Activated naive CD4-positive, alpha-beta T cell treated with anti-CD3 and anti-CD28 coated beads, Interleukin-2, amount 50 U/mL, for 72 hours (primary cell): ENCODE data around the gene ASPG. TPM values are rescaled to one million over a fixed set of nuclear protein-coding genes. Genes with fewer than 3 reads are reported as not detected.

ENCODE experiments used
- ATAC-seq, 2 donors: fragments of 150-1000 bp; cut with Tn5 transposase; 2 replicates each; pipeline ENCODE4 v1.10.0; 2021; ENCODE audit warnings: mild to moderate bottlenecking in 2 of 2, moderate library complexity in 2 of 2
- DNase-seq, 2 donors: peaks; one replicate each; pipeline ENCODE4 v3.0.0; 2021 to 2022; ENCODE audit warnings: low spot score in 2 of 2
- H3K27ac Mint-ChIP-seq, 2 donors: one replicate each; pipeline ENCODE4 v1.8.0; 2022; ENCODE audit warnings: mild to moderate bottlenecking in 2 of 2, mixed read lengths in 2 of 2
- H3K36me3 Mint-ChIP-seq, 2 donors: one replicate each; pipeline ENCODE4 v1.8.0; 2022; ENCODE audit warnings: mixed read lengths in 2 of 2
- H3K9me3 Mint-ChIP-seq, 2 donors: one replicate each; pipeline ENCODE4 v1.8.0; 2022; ENCODE audit warnings: mixed read lengths in 2 of 2
- total RNA-seq, 2 donors: library from RNA; stranded (reverse); gene quantifications; one replicate each; pipeline ENCODE4 v1.2.3, GENCODE V29; 2022

The ASPG gene
- total RNA-seq, 2 donors from 2014 or later = not detected

GRCh38 chr14:104108570-104109541, 23.4 kb downstream of the ASPG start:
- ATAC-seq = no peak
- DNase-seq = no peak
- no peaks in the 10 kb centered on the region for H3K9me3 Mint-ChIP-seq
- no peak overlapping the region for H3K27ac Mint-ChIP-seq
- no peaks in the 10 kb centered on the region for H3K36me3 Mint-ChIP-seq

GRCh38 chr14:104109731-104110361, 24.3 kb downstream of the ASPG start:
- Mint-ChIP-seq H3K27ac (no peak overlapping the region), H3K9me3 (no peaks in the 10 kb centered on the region), H3K36me3 (no peaks in the 10 kb centered on the region)
- no peak for ATAC-seq
- no peak for DNase-seq

GRCh38 chr14:104110491-104111209, 25.1 kb downstream of the ASPG start:
- DNase-seq (no peak), ATAC-seq (no peak)
- Mint-ChIP-seq H3K27ac (no peak overlapping the region), H3K36me3 (no peaks in the 10 kb centered on the region), H3K9me3 (no peaks in the 10 kb centered on the region)

GRCh38 chr14:104111301-104112112, 26.0 kb downstream of the ASPG start:
- Mint-ChIP-seq H3K9me3 (no peaks in the 10 kb centered on the region), H3K36me3 (no peaks in the 10 kb centered on the region), H3K27ac (no peak overlapping the region)
- no peak for DNase-seq
- no peak for ATAC-seq

- no peak overlapping the region for H3K27ac Mint-ChIP-seq
- no peaks in the 10 kb centered on the region for H3K36me3 Mint-ChIP-seq
- ATAC-seq = no peak
- no peaks in the 10 kb centered on the region for H3K9me3 Mint-ChIP-seq
- no peak for DNase-seq
These were observed 26.6 kb downstream of the ASPG start for GRCh38 chr14:104112113-104112505.

GRCh38 chr14:104112609-104113571, 27.4 kb downstream of the ASPG start:
- no peak overlapping the region for H3K27ac Mint-ChIP-seq
- no peak for ATAC-seq
- no peaks in the 10 kb centered on the region for H3K9me3 Mint-ChIP-seq
- H3K36me3 Mint-ChIP-seq = no peaks in the 10 kb centered on the region
- no peak for DNase-seq

GRCh38 chr14:104113631-104114420, 28.3 kb downstream of the ASPG start:
- H3K36me3 Mint-ChIP-seq = no peaks in the 10 kb centered on the region
- ATAC-seq (no peak), DNase-seq (no peak)
- no peaks in the 10 kb centered on the region for H3K9me3 Mint-ChIP-seq
- H3K27ac Mint-ChIP-seq = no peak overlapping the region

- ATAC-seq (no peak), DNase-seq (no peak)
- Mint-ChIP-seq H3K9me3 (no peaks in the 10 kb centered on the region), H3K36me3 (no peaks in the 10 kb centered on the region), H3K27ac (no peak overlapping the region)
These were observed 29.1 kb downstream of the ASPG start for GRCh38 chr14:104114421-104115130.

GRCh38 chr14:104115131-104115600, 29.7 kb downstream of the ASPG start:
- H3K27ac Mint-ChIP-seq = no peak overlapping the region
- ATAC-seq (no peak), DNase-seq (no peak)
- H3K9me3 Mint-ChIP-seq = no peaks in the 10 kb centered on the region
- no peaks in the 10 kb centered on the region for H3K36me3 Mint-ChIP-seq

GRCh38 chr14:104115691-104116287, 30.3 kb downstream of the ASPG start:
- Mint-ChIP-seq H3K27ac (no peak overlapping the region), H3K9me3 (no peaks in the 10 kb centered on the region), H3K36me3 (no peaks in the 10 kb centered on the region)
- DNase-seq (no peak), ATAC-seq (no peak)

- H3K27ac Mint-ChIP-seq = no peak overlapping the region
- no peaks in the 10 kb centered on the region for H3K36me3 Mint-ChIP-seq
- no peaks in the 10 kb centered on the region for H3K9me3 Mint-ChIP-seq
- peak in 1 of 2 donors; percentile 42 for DNase-seq
- no peak for ATAC-seq
These were observed 30.8 kb downstream of the ASPG start for GRCh38 chr14:104116288-104116755.

- Mint-ChIP-seq H3K27ac (no peak overlapping the region), H3K9me3 (no peaks in the 10 kb centered on the region), H3K36me3 (no peaks in the 10 kb centered on the region)
- DNase-seq (peak in 1 of 2 donors; percentile 31), ATAC-seq (peak; percentile 66 to 74)
These were observed 31.3 kb downstream of the ASPG start for GRCh38 chr14:104116756-104117340.

GRCh38 chr14:104117341-104118005, 32.0 kb downstream of the ASPG start:
- ATAC-seq (no peak), DNase-seq (no peak)
- no peak overlapping the region for H3K27ac Mint-ChIP-seq
- H3K9me3 Mint-ChIP-seq = no peaks in the 10 kb centered on the region
- H3K36me3 Mint-ChIP-seq = no peaks in the 10 kb centered on the region
